ENCODE data around the gene ADTRP. TPM values are rescaled to one million over a fixed set of nuclear protein-coding genes. Genes with fewer than 3 reads are reported as not detected.

The ADTRP gene
- total and polyA plus RNA-seq, 7 donors = 0.36 to 86.9 (median 31.2) TPM; not detected in 3

DNA sequence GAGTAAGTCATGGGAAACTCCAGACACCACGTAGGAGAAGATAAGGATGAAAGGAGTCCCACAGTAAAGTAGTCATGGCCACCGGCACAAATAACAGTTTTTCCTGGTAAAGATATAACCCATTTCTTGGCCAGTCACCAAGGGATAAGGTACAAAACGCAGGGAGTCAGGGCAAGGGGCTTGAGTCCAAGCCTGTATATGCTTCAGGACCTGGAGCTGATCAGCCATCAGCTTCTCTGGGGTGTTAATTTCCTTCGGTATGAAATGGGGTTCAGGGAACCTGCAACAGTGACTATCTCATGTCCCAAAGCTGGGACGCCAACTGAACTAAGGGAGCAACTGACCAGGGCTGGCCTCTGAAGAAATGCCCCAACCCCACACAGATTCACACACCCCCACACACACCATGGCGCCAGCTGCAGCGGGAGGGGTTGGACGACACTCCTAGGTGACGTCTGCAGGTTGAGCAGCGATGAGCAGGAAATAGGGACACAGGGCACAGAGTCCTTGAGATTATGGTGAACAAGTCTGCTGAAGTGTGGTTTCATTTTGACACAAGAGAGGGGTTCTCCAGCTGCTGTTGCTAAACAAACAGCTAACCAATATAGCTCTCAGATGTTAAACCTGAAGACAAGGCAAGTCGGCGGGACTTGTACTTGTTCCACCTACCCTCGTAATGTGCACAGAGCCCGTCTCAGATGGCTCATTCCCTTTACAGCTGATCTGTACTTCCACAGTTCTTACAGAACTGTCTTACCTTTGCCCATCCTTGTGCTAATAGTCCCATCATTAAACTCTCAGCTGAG, 7.4 kb upstream of the ADTRP start:
- TF ChIP-seq POLR2A (IDR thresholded peaks at IDR 0.05) (no peak), EP300 (IDR thresholded peaks at IDR 0.05) (no peak), POLR2AphosphoS5 (IDR thresholded peaks at IDR 0.05) (no peak)
- TF ChIP-seq, protein P1, sequence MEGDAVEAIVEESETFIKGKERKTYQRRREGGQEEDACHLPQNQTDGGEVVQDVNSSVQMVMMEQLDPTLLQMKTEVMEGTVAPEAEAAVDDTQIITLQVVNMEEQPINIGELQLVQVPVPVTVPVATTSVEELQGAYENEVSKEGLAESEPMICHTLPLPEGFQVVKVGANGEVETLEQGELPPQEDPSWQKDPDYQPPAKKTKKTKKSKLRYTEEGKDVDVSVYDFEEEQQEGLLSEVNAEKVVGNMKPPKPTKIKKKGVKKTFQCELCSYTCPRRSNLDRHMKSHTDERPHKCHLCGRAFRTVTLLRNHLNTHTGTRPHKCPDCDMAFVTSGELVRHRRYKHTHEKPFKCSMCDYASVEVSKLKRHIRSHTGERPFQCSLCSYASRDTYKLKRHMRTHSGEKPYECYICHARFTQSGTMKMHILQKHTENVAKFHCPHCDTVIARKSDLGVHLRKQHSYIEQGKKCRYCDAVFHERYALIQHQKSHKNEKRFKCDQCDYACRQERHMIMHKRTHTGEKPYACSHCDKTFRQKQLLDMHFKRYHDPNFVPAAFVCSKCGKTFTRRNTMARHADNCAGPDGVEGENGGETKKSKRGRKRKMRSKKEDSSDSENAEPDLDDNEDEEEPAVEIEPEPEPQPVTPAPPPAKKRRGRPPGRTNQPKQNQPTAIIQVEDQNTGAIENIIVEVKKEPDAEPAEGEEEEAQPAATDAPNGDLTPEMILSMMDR (IDR thresholded peaks at IDR 0.05) = no peak

DNA sequence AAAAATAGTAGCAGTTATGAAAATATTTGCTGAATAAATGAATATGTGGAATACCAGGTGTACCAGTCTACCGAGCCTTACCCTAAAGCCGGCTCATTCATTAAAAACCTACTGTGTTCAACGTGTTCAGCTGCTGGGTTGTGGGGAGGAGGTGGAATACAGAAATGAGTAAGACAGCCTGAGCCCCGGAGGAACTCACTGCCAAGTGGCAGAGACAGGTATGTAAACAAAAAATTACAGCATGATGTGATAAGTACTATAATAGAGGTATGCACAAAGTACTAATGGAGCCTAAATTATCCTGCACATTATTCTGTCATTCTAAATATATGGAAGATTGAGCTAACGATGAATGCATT, 6.8 kb upstream of the ADTRP start:
- no peak for TF ChIP-seq POLR2AphosphoS5 (IDR thresholded peaks at IDR 0.05)
- TF ChIP-seq, protein P1 (IDR thresholded peaks at IDR 0.05) = no peak
- no peak for TF ChIP-seq EP300 (IDR thresholded peaks at IDR 0.05)
- TF ChIP-seq POLR2A (IDR thresholded peaks at IDR 0.05) = no peak
- Histone ChIP-seq H3K9me3 (no peaks in the 10 kb centered on the region), H3K4me1 (no peaks in the 10 kb centered on the region), H3K36me3 (no peaks in the 10 kb centered on the region), H3K27me3 (no peaks in the 10 kb centered on the region), H3K27ac (no peak overlapping the region), H3K4me3 (no peak overlapping the region)
- intact Hi-C loops (cut with DNase I) = no loop called here
- 16 to 62% methylated on average over 5 of the region's 5 CpGs for WGBS, 2 donors
- DNase-seq = no peak

More for the DNA sequence above, 7.4 kb upstream of the ADTRP start:
- WGBS, 2 donors = 9 to 52% methylated on average over 14 of the region's 14 CpGs
- intact Hi-C loops (cut with DNase I) = no loop called here
- no peak for DNase-seq
- no peak overlapping the region for H3K4me3 ChIP-seq
- H3K27ac ChIP-seq = no peak overlapping the region
- no peaks in the 10 kb centered on the region for H3K36me3 ChIP-seq
- no peaks in the 10 kb centered on the region for H3K27me3 ChIP-seq
- H3K4me1 ChIP-seq = no peaks in the 10 kb centered on the region
- H3K9me3 ChIP-seq = no peaks in the 10 kb centered on the region

DNA sequence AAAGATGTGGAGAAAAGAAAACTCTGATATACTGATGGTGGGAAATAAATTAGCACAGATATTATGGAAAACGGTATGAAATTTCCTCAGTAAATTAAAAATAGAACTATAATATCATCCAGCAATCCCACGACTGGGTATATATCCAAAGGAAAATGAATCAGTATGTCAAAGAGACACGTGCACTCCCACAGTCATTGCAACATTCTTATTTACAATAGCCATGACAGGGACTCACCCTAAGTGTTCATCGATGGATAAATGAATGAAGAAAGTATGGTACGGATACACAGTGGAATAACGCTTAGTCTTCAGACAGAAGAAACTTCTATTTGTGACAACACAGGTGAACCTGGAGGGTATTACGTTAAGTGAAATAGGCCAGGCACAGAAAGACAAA, 5.7 kb upstream of the ADTRP start:
- no peak for DNase-seq
- no peaks in the 10 kb centered on the region for H3K36me3 ChIP-seq
- no peaks in the 10 kb centered on the region for H3K4me1 ChIP-seq
- no peaks in the 10 kb centered on the region for H3K27me3 ChIP-seq
- WGBS, 2 donors = 76 to 78% methylated on average over 7 of the region's 7 CpGs
- no peaks in the 10 kb centered on the region for H3K9me3 ChIP-seq
- TF ChIP-seq, protein P1 (IDR thresholded peaks at IDR 0.05) = no peak
- TF ChIP-seq POLR2AphosphoS5 (IDR thresholded peaks at IDR 0.05) (no peak), POLR2A (IDR thresholded peaks at IDR 0.05) (no peak), EP300 (IDR thresholded peaks at IDR 0.05) (no peak)
- no peak overlapping the region for H3K27ac ChIP-seq
- intact Hi-C loops (cut with DNase I) = no loop called here
- no peak overlapping the region for H3K4me3 ChIP-seq

DNA sequence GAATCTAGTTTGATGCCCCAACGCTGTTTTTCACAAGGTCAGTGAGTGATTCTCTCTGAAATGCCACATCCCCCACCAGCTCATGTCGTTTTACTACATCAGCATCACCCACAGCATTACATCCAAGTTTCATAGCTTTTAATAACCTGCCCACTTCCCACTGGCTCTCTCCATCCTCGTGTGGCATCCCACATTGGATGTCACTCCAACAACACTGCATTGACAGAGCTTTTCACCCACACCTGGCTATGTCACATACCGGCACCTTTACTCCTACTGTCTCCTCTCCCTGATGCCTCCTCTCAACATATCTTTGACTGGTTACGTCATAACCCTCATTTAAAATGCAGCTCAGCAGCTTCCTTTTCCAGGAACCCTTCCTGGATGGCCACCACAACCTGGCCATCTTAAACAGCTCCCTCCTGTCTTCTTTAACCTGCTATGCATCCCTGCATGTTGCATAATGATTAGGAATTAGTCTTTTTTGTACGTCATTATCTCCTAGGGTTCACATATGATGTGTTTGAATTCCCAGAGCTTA, 5.0 kb upstream of the ADTRP start:
- no peaks in the 10 kb centered on the region for H3K9me3 ChIP-seq
- intact Hi-C loops (cut with DNase I) = no loop called here
- no peaks in the 10 kb centered on the region for H3K36me3 ChIP-seq
- no peak overlapping the region for H3K27ac ChIP-seq
- no peak for TF ChIP-seq POLR2AphosphoS5 (IDR thresholded peaks at IDR 0.05)
- no peak for DNase-seq
- H3K4me3 ChIP-seq = no peak overlapping the region
- WGBS, 2 donors = 90 to 91% methylated on average over 6 of the region's 6 CpGs
- H3K4me1 ChIP-seq = no peaks in the 10 kb centered on the region
- H3K27me3 ChIP-seq = no peaks in the 10 kb centered on the region

DNA sequence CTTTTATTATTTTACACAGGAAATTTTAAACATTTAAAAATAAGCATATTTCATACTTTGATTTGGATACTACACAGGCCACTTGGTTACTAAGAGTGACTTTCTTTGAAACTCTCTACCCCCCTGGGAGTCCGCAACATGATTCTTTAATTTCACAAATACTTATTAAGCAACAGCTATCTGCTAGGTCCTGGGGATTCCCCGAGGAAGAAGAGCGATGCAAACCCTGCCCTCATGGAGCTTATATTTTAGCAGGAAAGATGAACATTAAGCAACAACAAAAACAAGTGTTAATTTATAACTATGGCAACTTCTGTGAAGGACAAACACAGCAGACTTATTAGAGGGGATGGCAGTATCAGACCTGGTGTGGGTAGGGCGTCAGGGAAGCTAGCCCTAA, 3.9 kb upstream of the ADTRP start:
- intact Hi-C loops (cut with DNase I) = no loop called here
- DNase-seq = no peak
- H3K36me3 ChIP-seq = no peaks in the 10 kb centered on the region
- no peak overlapping the region for H3K4me3 ChIP-seq
- TF ChIP-seq POLR2AphosphoS5 (IDR thresholded peaks at IDR 0.05) (no peak), EP300 (IDR thresholded peaks at IDR 0.05) (no peak)
- 86 to 96% methylated on average over 4 of the region's 4 CpGs for WGBS, 2 donors
- H3K27me3 ChIP-seq = no peaks in the 10 kb centered on the region
- H3K4me1 ChIP-seq = no peaks in the 10 kb centered on the region
- H3K9me3 ChIP-seq = no peaks in the 10 kb centered on the region
- no peak overlapping the region for H3K27ac ChIP-seq

DNA sequence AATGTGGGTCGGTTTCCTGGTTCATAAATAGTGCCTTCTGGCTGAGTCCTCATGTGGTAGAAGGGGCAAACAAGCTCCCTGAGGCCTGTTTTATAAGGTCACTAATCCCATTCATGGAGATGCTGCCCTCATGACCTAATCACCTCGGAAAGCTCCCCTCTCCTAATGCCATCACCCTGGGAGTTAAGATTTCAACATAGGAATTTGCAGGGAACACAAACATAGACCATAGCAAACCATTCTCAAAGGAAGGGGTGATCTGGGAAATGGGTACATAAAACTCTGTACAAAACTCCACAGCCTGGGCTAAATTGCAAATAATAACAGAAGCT, 1.5 kb upstream of the ADTRP start:
- H3K27ac ChIP-seq = no peak overlapping the region
- no peak for DNase-seq

More for the DNA sequence above, 1.5 kb upstream of the ADTRP start:
- no peak for TF ChIP-seq POLR2AphosphoS5 (IDR thresholded peaks at IDR 0.05)
- no peak for TF ChIP-seq EP300 (IDR thresholded peaks at IDR 0.05)
- TF ChIP-seq, protein P1 (IDR thresholded peaks at IDR 0.05) = no peak
- no peak for TF ChIP-seq POLR2A (IDR thresholded peaks at IDR 0.05)
- WGBS, 2 donors = 26 to 59% methylated on average over 2 of the region's 2 CpGs
- Histone ChIP-seq H3K36me3 (no peaks in the 10 kb centered on the region), H3K4me3 (no peak overlapping the region), H3K9me3 (no peaks in the 10 kb centered on the region), H3K27me3 (no peaks in the 10 kb centered on the region), H3K4me1 (no peaks in the 10 kb centered on the region)
- intact Hi-C loops (cut with DNase I) = no loop called here
